Tibial nerve (tissue), 4 donors: Measurements from ENCODE around the gene MYH11. TPM values are rescaled to one million over a fixed set of nuclear protein-coding genes. Genes with fewer than 3 reads are reported as not detected.

Source experiments
- DNase-seq, 2 donors: peaks; one replicate each; pipeline ENCODE4 v3.0.0-alpha.2; 2019; ENCODE audit warnings: low spot score in 2 of 2
- H3K27ac ChIP-seq, 4 donors: fragments of 200-600 bp; sonication (generic) in 3 of 4; one replicate each; pipeline ENCODE4 v1.5.1; 2017 to 2019; ENCODE audit warnings: mild to moderate bottlenecking in 1 of 4
- H3K27me3 ChIP-seq, 2 donors: fragments of 200-600 bp; sonication (generic) in 1 of 2; one replicate each; pipeline versions ENCODE4 v1.5.1 to v1.6.0; 2017 to 2019
- H3K36me3 ChIP-seq, 3 donors: fragments of 200-600 bp; sonication (generic); one replicate each; pipeline ENCODE4 v1.5.1; 2018 to 2019
- H3K4me1 ChIP-seq, 4 donors: fragments of 200-600 bp; sonication (generic) in 3 of 4; one replicate each; pipeline ENCODE4 v1.5.1; 2017 to 2019
- H3K4me3 ChIP-seq, 4 donors: fragments of 200-600 bp; sonication (generic) in 3 of 4; one replicate each; pipeline ENCODE4 v1.5.1; 2017 to 2019; ENCODE audit warnings: mild to moderate bottlenecking in 1 of 4, moderate library complexity in 1 of 4
- H3K9me3 ChIP-seq, 4 donors: fragments of 200-600 bp; sonication (generic) in 3 of 4; one replicate each; pipeline ENCODE4 v1.5.1; 2017 to 2019
- EP300 ChIP-seq, 2 donors: sonication (generic); formaldehyde crosslinking; IDR thresholded peaks; one replicate each; pipeline ENCODE4 v1.6.1; 2017; ENCODE audit warnings: antibody characterized with exemption in 2 of 2, mild to moderate bottlenecking in 1 of 2
- POLR2A ChIP-seq, 2 donors: fragments of 450-650 bp; IDR thresholded peaks; one replicate each; pipeline ENCODE4 v1.6.1; 2017; ENCODE audit warnings: antibody characterized with exemption in 2 of 2, mild to moderate bottlenecking in 2 of 2, moderate library complexity in 2 of 2
- WGBS, 2 donors: methylation state at CpG; one replicate each; pipeline ENCODE4 v1.1.5; 2018; 5-methylcytosine and 5-hydroxymethylcytosine counted together
- total RNA-seq, 4 donors: library from RNA; depleted of rRNA; stranded (reverse); fragments of >200 nt; gene quantifications; one replicate each; pipeline ENCODE4 v1.1.0, GENCODE V29; 2016
- TF ChIP-seq, protein P1 (sequence below), 5 experiments: fragments of 200-600 bp in 3 of 5; fragments of 450-650 bp in 2 of 5; sonication (generic) in 3 of 5; IDR thresholded peaks; one replicate each; pipeline ENCODE4 v1.5.1; 2016 to 2019; ENCODE audit warnings: antibody characterized with exemption in 5 of 5, mild to moderate bottlenecking in 3 of 5, moderate library complexity in 2 of 5

The MYH11 gene
- total RNA-seq, 4 donors from 2014 or later = 33.7 to 90.9 (median 71.8) TPM

DNA sequence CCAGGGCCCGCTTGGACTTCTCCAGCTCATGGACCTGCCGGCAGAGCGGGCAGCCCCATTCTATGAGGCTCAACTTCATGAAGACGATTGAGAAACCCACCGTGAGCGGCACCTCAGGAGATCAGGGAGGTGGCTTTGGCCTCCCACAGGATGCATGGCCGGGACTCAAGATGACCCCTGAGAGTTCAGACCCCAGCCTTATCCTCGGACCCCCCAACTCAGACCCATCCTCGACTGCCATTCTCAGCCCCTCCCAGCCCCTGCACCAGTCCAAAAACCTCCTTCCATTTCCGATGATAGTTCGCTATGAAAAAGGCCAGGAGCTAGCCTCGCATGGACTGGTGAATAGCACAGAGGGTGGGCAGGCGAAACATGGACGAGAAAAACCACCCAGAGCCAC is 135.8 kb downstream of the MYH11 start:
- no peaks in the 10 kb centered on the region for H3K4me1 ChIP-seq
- H3K27ac ChIP-seq = no peak overlapping the region
- peaks cover 0 to 96% (median 16%) of the 10 kb centered on the region in 3 donors for H3K36me3 ChIP-seq
- no peak overlapping the region for H3K4me3 ChIP-seq
- no peak for DNase-seq
- H3K9me3 ChIP-seq = no peaks in the 10 kb centered on the region
- 93 to 95% methylated on average over 14 of the region's 14 CpGs for WGBS, 2 donors
- H3K27me3 ChIP-seq = no peaks in the 10 kb centered on the region
- no peak for TF ChIP-seq POLR2A (IDR thresholded peaks at IDR 0.05)
- no peak for TF ChIP-seq EP300 (IDR thresholded peaks at IDR 0.05)
- TF ChIP-seq, protein P1, sequence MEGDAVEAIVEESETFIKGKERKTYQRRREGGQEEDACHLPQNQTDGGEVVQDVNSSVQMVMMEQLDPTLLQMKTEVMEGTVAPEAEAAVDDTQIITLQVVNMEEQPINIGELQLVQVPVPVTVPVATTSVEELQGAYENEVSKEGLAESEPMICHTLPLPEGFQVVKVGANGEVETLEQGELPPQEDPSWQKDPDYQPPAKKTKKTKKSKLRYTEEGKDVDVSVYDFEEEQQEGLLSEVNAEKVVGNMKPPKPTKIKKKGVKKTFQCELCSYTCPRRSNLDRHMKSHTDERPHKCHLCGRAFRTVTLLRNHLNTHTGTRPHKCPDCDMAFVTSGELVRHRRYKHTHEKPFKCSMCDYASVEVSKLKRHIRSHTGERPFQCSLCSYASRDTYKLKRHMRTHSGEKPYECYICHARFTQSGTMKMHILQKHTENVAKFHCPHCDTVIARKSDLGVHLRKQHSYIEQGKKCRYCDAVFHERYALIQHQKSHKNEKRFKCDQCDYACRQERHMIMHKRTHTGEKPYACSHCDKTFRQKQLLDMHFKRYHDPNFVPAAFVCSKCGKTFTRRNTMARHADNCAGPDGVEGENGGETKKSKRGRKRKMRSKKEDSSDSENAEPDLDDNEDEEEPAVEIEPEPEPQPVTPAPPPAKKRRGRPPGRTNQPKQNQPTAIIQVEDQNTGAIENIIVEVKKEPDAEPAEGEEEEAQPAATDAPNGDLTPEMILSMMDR (IDR thresholded peaks at IDR 0.05) = no peak

- Histone ChIP-seq H3K27ac (no peak overlapping the region), H3K27me3 (no peaks in the 10 kb centered on the region), H3K36me3 (peaks cover 0 to 82% (median 0%) of the 10 kb centered on the region in 3 donors), H3K4me1 (no peaks in the 10 kb centered on the region), H3K4me3 (no peak overlapping the region), H3K9me3 (no peaks in the 10 kb centered on the region)
- WGBS, 2 donors = 91 to 93% methylated on average over 21 to 23 of the region's 23 CpGs
- no peak for DNase-seq
- TF ChIP-seq, protein P1 (IDR thresholded peaks at IDR 0.05) = no peak
- TF ChIP-seq POLR2A (IDR thresholded peaks at IDR 0.05) (no peak), EP300 (IDR thresholded peaks at IDR 0.05) (no peak)
Measured at GRCh38 chr16:15716694-15717447, 140.0 kb downstream of the MYH11 start.

GRCh38 chr16:15715221-15715620 is 141.6 kb downstream of the MYH11 start:
- Histone ChIP-seq H3K9me3 (no peaks in the 10 kb centered on the region), H3K27me3 (no peaks in the 10 kb centered on the region), H3K36me3 (peaks cover 0 to 74% (median 0%) of the 10 kb centered on the region in 3 donors), H3K4me1 (no peaks in the 10 kb centered on the region), H3K4me3 (no peak overlapping the region), H3K27ac (no peak overlapping the region)
- DNase-seq = no peak
- 92 to 98% methylated on average over 5 of the region's 5 CpGs for WGBS, 2 donors
- TF ChIP-seq POLR2A (IDR thresholded peaks at IDR 0.05) = no peak
- TF ChIP-seq EP300 (IDR thresholded peaks at IDR 0.05) = no peak
- TF ChIP-seq, protein P1 (IDR thresholded peaks at IDR 0.05) = no peak

- no peaks in the 10 kb centered on the region for H3K4me1 ChIP-seq
- H3K27ac ChIP-seq = no peak overlapping the region
- H3K4me3 ChIP-seq = no peak overlapping the region
- no peaks in the 10 kb centered on the region for H3K9me3 ChIP-seq
- WGBS, 2 donors = 85 to 88% methylated on average over 29 of the region's 29 CpGs
- no peak for TF ChIP-seq POLR2A (IDR thresholded peaks at IDR 0.05)
- TF ChIP-seq, protein P1 (IDR thresholded peaks at IDR 0.05) = no peak
- no peak for TF ChIP-seq EP300 (IDR thresholded peaks at IDR 0.05)
- H3K36me3 ChIP-seq = peaks cover 0 to 74% (median 0%) of the 10 kb centered on the region in 3 donors
- DNase-seq = no peak
- no peaks in the 10 kb centered on the region for H3K27me3 ChIP-seq
Measured at GRCh38 chr16:15714393-15715172, 142.2 kb downstream of the MYH11 start.

DNA sequence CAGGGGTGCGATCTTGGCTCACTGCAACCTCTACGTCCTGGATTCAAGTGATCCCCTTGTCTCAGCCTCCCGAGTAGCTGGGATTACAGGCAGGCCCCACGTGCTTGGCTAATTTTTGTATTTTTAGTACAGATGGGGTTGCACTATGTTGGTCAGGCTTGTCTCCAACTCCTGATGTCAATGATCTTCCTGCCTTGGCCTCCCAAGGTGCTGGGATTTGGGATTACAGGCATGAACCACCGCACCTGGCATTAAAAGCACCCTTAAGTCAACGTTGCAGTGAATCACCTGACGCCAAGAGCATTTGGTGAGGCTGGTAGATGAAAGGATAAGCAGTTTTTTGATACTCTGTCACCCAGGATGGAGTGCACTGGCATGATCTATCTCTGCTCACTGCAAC is 147.8 kb downstream of the MYH11 start:
- DNase-seq = no peak
- Histone ChIP-seq H3K9me3 (no peaks in the 10 kb centered on the region), H3K4me1 (peaks cover 0 to 11% (median 0%) of the 10 kb centered on the region in 4 donors), H3K27me3 (no peaks in the 10 kb centered on the region), H3K27ac (no peak overlapping the region), H3K4me3 (no peak overlapping the region), H3K36me3 (peaks cover 0 to 54% (median 0%) of the 10 kb centered on the region in 3 donors)
- TF ChIP-seq, protein P1 (IDR thresholded peaks at IDR 0.05) = no peak
- TF ChIP-seq POLR2A (IDR thresholded peaks at IDR 0.05) (no peak), EP300 (IDR thresholded peaks at IDR 0.05) (no peak)
- 80 to 89% methylated on average over 7 of the region's 7 CpGs for WGBS, 2 donors
